ENCODE measurements around the gene NUCKS1. TPM values are rescaled to one million over a fixed set of nuclear protein-coding genes. Genes with fewer than 3 reads are reported as not detected.

Gene NUCKS1
- total and polyA plus RNA-seq, 10 of the 15 experiments (the other 5 are each of a cell fraction or from before 2014, with no cell fraction given): 40.5 to 135 (median 55.5) TPM

DNA sequence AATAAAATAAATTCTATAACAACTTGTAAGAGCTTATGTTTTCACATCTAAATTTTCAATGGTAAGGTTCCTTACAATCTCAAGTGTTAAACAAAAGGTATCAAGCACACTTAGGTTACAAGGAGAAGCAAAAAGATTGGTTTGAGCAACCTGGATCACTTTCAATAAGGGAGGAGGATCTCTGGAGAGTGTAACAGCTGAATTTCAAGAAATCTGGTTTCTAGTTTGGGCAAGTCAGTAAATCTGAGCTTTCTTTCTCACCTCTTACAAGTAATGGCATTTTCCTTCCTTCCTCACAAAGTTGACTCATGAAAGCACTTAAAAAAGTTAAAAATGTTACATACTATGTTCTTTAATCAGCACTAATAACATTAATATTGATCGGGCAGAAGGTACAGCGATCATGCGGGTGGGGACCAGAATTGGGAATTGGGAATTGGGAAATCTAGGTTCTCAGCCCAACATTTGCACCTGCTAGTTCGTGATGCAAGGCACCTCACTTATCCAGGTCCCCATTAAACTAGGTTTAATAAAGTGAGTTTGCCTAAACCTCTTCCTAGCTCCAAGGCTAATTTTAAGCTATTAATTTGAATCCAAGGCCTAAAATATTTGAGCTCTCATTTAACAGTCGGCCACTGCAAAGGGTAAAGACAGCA lies 3.1 kb downstream of the NUCKS1 start:
- RAD21 ChIA-PET (ENCODE audit: unreplicated experiment): interaction anchor here (0.8 to 2.8 kb wide), 8 partner anchors 10 to 230 kb away, joined by 3 to 21 read pairs (median 5); no protein-coding TSS in a partner anchor
- Histone ChIP-seq H3K4me2 (ENCODE audit: control insufficient read depth, insufficient read depth) (peak overlapping the region; percentile 89), H3K4me3 (peak overlapping the region; percentile 90), H3K36me3 (ENCODE audit: control insufficient read depth in 2 of 2, insufficient read depth in 2 of 2, low read length in 1 of 2) (0 out of 4 replicates have a peak, but pooled peaks cover 0 to 9% of the 10 kb centered on the region in 2 experiments), H3K79me2 (ENCODE audit: control insufficient read depth, insufficient read depth, low read length) (peaks cover 76% of the 10 kb centered on the region), H2AFZ (ENCODE audit: control insufficient read depth, low read depth, low read length) (no peak overlapping the region), H4K20me1 (ENCODE audit: control insufficient read depth, insufficient read depth) (0 out of 2 replicates have a peak, but pooled peaks cover 3% of the 10 kb centered on the region), H3K27ac (ENCODE audit: control insufficient read depth, insufficient read depth) (no peak overlapping the region; the same call in 1 of the 2 replicates), H3K27me3 (replicated peaks in 1 of 2; ENCODE audit: control insufficient read depth in 2 of 2, insufficient read depth in 2 of 2, low read length in 1 of 2) (no peaks in the 10 kb centered on the region), H3K9me3 (replicated peaks; ENCODE audit: control insufficient read depth, insufficient read depth, low read length) (no peaks in the 10 kb centered on the region; the same call in 1 of the 3 replicates), H3K4me1 (ENCODE audit: control insufficient read depth, insufficient read depth, low read length) (peaks cover 9% of the 10 kb centered on the region), H3K9ac (ENCODE audit: control insufficient read depth, insufficient read depth, low read length) (peak overlapping the region; percentile 19)
- in situ Hi-C loops (cut with MboI) (no loop called here), intact Hi-C loops (cut with micrococcal nuclease; ENCODE audit: unreplicated experiment) (no loop called here)
- POLR2A ChIA-PET: interaction anchor here (0.8 to 1.8 kb wide), 10 partner anchors 10 to 83 kb away, joined by 3 to 12 read pairs (median 6); no protein-coding TSS in a partner anchor
- SMC1A ChIA-PET (ENCODE audit: uncharacterized antibody, unreplicated experiment): interaction anchor here (0.6 to 3.1 kb wide), 19 partner anchors 11 to 328 kb away, joined by 3 to 22 read pairs (median 4); partner anchors contain the start of gene RAB29
- BruUV-seq (replicated peaks): no TSS peak
- no peak for TF ChIP-seq SMAD1 (IDR thresholded peaks at IDR 0.05; ENCODE audit: low read depth, partially characterized antibody)
- no peak for TF ChIP-seq DPF2 (IDR thresholded peaks at IDR 0.05)
- peak; percentile 68 for TF ChIP-seq POLR2AphosphoS5 (IDR thresholded peaks at IDR 0.05; ENCODE audit: low read length)
- TF ChIP-seq, protein P1, sequence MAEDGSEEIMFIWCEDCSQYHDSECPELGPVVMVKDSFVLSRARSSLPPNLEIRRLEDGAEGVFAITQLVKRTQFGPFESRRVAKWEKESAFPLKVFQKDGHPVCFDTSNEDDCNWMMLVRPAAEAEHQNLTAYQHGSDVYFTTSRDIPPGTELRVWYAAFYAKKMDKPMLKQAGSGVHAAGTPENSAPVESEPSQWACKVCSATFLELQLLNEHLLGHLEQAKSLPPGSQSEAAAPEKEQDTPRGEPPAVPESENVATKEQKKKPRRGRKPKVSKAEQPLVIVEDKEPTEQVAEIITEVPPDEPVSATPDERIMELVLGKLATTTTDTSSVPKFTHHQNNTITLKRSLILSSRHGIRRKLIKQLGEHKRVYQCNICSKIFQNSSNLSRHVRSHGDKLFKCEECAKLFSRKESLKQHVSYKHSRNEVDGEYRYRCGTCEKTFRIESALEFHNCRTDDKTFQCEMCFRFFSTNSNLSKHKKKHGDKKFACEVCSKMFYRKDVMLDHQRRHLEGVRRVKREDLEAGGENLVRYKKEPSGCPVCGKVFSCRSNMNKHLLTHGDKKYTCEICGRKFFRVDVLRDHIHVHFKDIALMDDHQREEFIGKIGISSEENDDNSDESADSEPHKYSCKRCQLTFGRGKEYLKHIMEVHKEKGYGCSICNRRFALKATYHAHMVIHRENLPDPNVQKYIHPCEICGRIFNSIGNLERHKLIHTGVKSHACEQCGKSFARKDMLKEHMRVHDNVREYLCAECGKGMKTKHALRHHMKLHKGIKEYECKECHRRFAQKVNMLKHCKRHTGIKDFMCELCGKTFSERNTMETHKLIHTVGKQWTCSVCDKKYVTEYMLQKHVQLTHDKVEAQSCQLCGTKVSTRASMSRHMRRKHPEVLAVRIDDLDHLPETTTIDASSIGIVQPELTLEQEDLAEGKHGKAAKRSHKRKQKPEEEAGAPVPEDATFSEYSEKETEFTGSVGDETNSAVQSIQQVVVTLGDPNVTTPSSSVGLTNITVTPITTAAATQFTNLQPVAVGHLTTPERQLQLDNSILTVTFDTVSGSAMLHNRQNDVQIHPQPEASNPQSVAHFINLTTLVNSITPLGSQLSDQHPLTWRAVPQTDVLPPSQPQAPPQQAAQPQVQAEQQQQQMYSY (CRISPR knock-in tag; IDR thresholded peaks at IDR 0.05): no peak
- 0 out of 4 replicates have a peak, but pooled peaks of 1 of the 2 experiments have one; percentile 16 for TF ChIP-seq IKZF2 (IDR thresholded peaks at IDR 0.05)
- TF ChIP-seq, protein P2, sequence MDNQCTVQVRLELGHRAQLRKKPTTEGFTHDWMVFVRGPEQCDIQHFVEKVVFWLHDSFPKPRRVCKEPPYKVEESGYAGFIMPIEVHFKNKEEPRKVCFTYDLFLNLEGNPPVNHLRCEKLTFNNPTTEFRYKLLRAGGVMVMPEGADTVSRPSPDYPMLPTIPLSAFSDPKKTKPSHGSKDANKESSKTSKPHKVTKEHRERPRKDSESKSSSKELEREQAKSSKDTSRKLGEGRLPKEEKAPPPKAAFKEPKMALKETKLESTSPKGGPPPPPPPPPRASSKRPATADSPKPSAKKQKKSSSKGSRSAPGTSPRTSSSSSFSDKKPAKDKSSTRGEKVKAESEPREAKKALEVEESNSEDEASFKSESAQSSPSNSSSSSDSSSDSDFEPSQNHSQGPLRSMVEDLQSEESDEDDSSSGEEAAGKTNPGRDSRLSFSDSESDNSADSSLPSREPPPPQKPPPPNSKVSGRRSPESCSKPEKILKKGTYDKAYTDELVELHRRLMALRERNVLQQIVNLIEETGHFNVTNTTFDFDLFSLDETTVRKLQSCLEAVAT (IDR thresholded peaks at IDR 0.05): peak; percentile 55; the same call in 1 of the 2 replicates
- no peak for TF ChIP-seq RUNX3 (IDR thresholded peaks at IDR 0.05; ENCODE audit: low read length)
- TF ChIP-seq GABPA (IDR thresholded peaks at IDR 0.05; ENCODE audit: low read depth): no peak
- no peak for TF ChIP-seq ZNF24 (IDR thresholded peaks at IDR 0.05)
- no peak for TF ChIP-seq PKNOX1 (IDR thresholded peaks at IDR 0.05)
- DNase-seq (ENCODE audit: low read depth, low spot score) (no peak), FAIRE-seq (no peak), ATAC-seq (no peak)
- WGBS (ENCODE audit: insufficient coverage, insufficient replicate concordance, low lambda C conversion rate, missing lambda C conversion rate): 81% methylated on average over 5 of the region's 5 CpGs
- CTCF ChIA-PET: interaction anchor here (0.6 to 3.8 kb wide), 11 partner anchors 10 to 231 kb away, joined by 3 to 26 read pairs (median 6); partner anchors contain the start of gene RAB29

Measured in GM12878 (cell line).